Measurements from ENCODE around the gene BTD. TPM values are rescaled to one million over a fixed set of nuclear protein-coding genes. Genes with fewer than 3 reads are reported as not detected.

The BTD gene
- total RNA-seq, 1 donor from 2014 or later = 32.6 TPM

- no peak for DNase-seq (ENCODE audit: low read depth in 2 of 2)
These were observed 64.1 kb downstream of the BTD start for GRCh38 chr3:15665510-15666150.

GRCh38 chr3:15666277-15666676, 64.7 kb downstream of the BTD start:
- DNase-seq (ENCODE audit: low read depth in 2 of 2) = no peak

GRCh38 chr3:15667484-15667883, 65.9 kb downstream of the BTD start:
- DNase-seq (ENCODE audit: low read depth in 2 of 2) = no peak

GRCh38 chr3:15673536-15673935, 72.0 kb downstream of the BTD start:
- no peak for DNase-seq (ENCODE audit: low read depth in 2 of 2)

- no peak for DNase-seq (ENCODE audit: low read depth in 2 of 2)
These were observed 74.7 kb downstream of the BTD start for GRCh38 chr3:15676259-15676658.

GRCh38 chr3:15679306-15679705, 77.8 kb downstream of the BTD start:
- DNase-seq (ENCODE audit: low read depth in 2 of 2) = peak; percentile 2 to 54

- no peak for DNase-seq (ENCODE audit: low read depth in 2 of 2)
These were observed 80.1 kb downstream of the BTD start for GRCh38 chr3:15681668-15682067.

GRCh38 chr3:15682561-15683185, 81.1 kb downstream of the BTD start:
- DNase-seq (ENCODE audit: low read depth in 2 of 2) = peak in 1 of 2 donors; percentile 12

GRCh38 chr3:15683253-15683652, 81.7 kb downstream of the BTD start:
- DNase-seq (ENCODE audit: low read depth in 2 of 2) = no peak

GRCh38 chr3:15685927-15686326, 84.4 kb downstream of the BTD start:
- peak in 1 of 2 donors; percentile 41 for DNase-seq (ENCODE audit: low read depth in 2 of 2)

GRCh38 chr3:15690230-15690629, 88.7 kb downstream of the BTD start:
- DNase-seq (ENCODE audit: low read depth in 2 of 2) = no peak

- DNase-seq (ENCODE audit: low read depth in 2 of 2) = no peak
These were observed 89.2 kb downstream of the BTD start for GRCh38 chr3:15690748-15691147.

- peak in 1 of 2 donors; percentile 27 for DNase-seq (ENCODE audit: low read depth in 2 of 2)
These were observed 91.8 kb downstream of the BTD start for GRCh38 chr3:15693355-15693754.

- DNase-seq (ENCODE audit: low read depth in 2 of 2) = no peak
These were observed 93.1 kb downstream of the BTD start for GRCh38 chr3:15694628-15695027.

Other genes with a start within 250 kb of the BTD start
- gene METTL6, start 174.2 kb upstream of the BTD start, total RNA-seq = 21.6 and 22.2 TPM in 2 replicates
- 13.4 and 19.2 TPM in 2 replicates for gene EAF1, start 174.1 kb upstream of the BTD start, total RNA-seq
- gene COLQ, start 80.0 kb upstream of the BTD start, total RNA-seq = 0.39 and 1.9 TPM in 2 replicates
- gene HACL1, start 176 bp upstream of the BTD start, total RNA-seq = 27.8 and 33.4 TPM in 2 replicates
- gene ANKRD28, start 196.2 kb downstream of the BTD start, total RNA-seq = 59.5 and 90.1 TPM in 2 replicates